Panc1 (cell line): ENCODE results near the gene SFSWAP.
"Not testable (repeated sequence)": the region's sequence is repeated elsewhere in the genome, so short reads cannot be mapped to it uniquely, and the experiment has no call there.

Experiments
- POLR2AphosphoS5 ChIP-seq: IDR thresholded peaks from 2 replicates; pipeline ENCODE4 v1.6.1; 2012; ENCODE audit warnings: mild to moderate bottlenecking, low read depth, low read length, moderate library complexity
- SIN3A ChIP-seq: IDR thresholded peaks from 2 replicates; pipeline ENCODE4 v1.6.1; 2012; ENCODE audit warnings: low read depth, mild to moderate bottlenecking, low read length, moderate library complexity, borderline replicate concordance; ENCODE audit not compliant: insufficient read depth
- TCF7L2 ChIP-seq: IDR thresholded peaks from 2 replicates; pipeline ENCODE4 v1.6.1; 2011; ENCODE audit warnings: mild to moderate bottlenecking, low read depth, low read length, inconsistent platforms
- TF ChIP-seq, protein P1 (sequence below): fragments of 450-650 bp; IDR thresholded peaks from 2 replicates; pipeline ENCODE4 v1.5.1; 2017; ENCODE audit warnings: mild to moderate bottlenecking
- TF ChIP-seq, protein P2 (sequence below), 2 experiments: IDR thresholded peaks; 2 replicates each; pipeline ENCODE4 v1.6.1; 2011 to 2012; ENCODE audit warnings: low read depth in 2 of 2, control low read depth in 1 of 2, low read length in 1 of 2, mild to moderate bottlenecking in 1 of 2, moderate library complexity in 1 of 2; ENCODE audit not compliant: insufficient read depth in 1 of 2

DNA sequence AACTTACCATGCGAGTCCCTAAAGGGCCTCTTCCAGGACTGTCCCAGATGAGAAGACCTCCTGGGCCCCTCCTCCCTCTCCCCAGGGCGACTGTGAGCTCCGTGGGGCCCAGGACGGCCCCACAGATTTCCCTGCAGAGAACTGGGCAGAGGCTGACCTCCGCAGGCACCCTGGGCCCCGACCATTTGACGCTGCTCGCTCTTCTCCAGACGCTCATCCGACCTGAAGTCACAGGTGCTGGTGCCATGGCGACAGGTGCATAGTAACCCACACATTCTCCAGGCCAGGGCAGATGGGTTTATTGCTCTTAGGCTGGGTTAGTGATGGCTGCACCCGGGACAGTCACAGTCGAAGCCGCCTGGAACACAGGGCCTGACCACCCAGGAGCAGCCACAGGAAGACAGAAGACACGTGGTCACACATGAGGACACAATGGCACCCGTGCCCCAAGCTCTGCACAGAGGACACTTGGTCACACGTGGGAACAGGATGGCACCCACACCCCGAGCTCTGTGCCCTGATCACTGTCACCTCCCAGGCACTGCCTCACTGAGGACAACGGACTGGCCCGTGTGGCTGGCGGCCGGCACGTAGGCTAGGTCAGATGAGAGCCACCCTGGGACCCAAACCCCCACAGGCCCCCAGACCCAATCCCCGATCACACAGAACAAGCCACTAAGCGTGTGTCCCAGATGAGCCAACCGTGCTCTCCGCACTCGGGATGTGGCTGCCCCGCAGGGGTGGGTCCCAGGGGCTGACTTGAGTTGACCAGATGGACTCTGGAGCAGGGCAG is 32.3 kb upstream of the SFSWAP start:
- TF ChIP-seq, protein P1, sequence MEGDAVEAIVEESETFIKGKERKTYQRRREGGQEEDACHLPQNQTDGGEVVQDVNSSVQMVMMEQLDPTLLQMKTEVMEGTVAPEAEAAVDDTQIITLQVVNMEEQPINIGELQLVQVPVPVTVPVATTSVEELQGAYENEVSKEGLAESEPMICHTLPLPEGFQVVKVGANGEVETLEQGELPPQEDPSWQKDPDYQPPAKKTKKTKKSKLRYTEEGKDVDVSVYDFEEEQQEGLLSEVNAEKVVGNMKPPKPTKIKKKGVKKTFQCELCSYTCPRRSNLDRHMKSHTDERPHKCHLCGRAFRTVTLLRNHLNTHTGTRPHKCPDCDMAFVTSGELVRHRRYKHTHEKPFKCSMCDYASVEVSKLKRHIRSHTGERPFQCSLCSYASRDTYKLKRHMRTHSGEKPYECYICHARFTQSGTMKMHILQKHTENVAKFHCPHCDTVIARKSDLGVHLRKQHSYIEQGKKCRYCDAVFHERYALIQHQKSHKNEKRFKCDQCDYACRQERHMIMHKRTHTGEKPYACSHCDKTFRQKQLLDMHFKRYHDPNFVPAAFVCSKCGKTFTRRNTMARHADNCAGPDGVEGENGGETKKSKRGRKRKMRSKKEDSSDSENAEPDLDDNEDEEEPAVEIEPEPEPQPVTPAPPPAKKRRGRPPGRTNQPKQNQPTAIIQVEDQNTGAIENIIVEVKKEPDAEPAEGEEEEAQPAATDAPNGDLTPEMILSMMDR, result not testable (repeated sequence)
- TF ChIP-seq TCF7L2, SIN3A, POLR2AphosphoS5: not testable (repeated sequence)
- TF ChIP-seq, protein P2, sequence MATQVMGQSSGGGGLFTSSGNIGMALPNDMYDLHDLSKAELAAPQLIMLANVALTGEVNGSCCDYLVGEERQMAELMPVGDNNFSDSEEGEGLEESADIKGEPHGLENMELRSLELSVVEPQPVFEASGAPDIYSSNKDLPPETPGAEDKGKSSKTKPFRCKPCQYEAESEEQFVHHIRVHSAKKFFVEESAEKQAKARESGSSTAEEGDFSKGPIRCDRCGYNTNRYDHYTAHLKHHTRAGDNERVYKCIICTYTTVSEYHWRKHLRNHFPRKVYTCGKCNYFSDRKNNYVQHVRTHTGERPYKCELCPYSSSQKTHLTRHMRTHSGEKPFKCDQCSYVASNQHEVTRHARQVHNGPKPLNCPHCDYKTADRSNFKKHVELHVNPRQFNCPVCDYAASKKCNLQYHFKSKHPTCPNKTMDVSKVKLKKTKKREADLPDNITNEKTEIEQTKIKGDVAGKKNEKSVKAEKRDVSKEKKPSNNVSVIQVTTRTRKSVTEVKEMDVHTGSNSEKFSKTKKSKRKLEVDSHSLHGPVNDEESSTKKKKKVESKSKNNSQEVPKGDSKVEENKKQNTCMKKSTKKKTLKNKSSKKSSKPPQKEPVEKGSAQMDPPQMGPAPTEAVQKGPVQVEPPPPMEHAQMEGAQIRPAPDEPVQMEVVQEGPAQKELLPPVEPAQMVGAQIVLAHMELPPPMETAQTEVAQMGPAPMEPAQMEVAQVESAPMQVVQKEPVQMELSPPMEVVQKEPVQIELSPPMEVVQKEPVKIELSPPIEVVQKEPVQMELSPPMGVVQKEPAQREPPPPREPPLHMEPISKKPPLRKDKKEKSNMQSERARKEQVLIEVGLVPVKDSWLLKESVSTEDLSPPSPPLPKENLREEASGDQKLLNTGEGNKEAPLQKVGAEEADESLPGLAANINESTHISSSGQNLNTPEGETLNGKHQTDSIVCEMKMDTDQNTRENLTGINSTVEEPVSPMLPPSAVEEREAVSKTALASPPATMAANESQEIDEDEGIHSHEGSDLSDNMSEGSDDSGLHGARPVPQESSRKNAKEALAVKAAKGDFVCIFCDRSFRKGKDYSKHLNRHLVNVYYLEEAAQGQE (IDR thresholded peaks at IDR 0.05; ENCODE audit: insufficient read depth in 1 of 2, low read depth in 2 of 2, low read length in 1 of 2), result not testable (repeated sequence)
